ENCODE measurements around the gene POLA2. TPM values are rescaled to one million over a fixed set of nuclear protein-coding genes. Genes with fewer than 3 reads are reported as not detected.

The POLA2 gene
- polyA plus RNA-seq, 1 experiment, result 11.8 TPM

DNA sequence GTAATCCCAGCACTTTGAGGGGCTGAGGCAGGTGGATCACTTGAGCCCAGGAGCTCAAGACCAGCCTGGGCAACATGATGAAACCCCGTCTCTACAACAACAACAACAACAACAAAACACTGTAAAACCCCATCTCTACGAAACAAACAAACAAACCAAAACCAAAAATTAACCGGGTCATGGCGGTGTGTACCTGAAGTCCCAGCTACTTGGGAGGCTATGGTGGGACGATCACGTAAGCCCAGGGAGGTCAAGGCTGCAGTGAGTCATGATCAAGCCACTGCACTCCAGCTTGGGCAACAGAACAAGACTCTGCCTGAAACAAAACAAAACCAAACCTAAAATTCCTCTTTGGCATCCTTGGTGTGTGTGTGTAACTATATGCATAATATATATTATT lies 7.0 kb upstream of the POLA2 start:
- ChIA-PET POLR2A (interaction anchor here (1.2 kb wide), 1 partner anchor 73 kb away, joined by 4 read pairs; the partner anchor contains the start of gene CAPN1), CTCF (interaction anchor here (0.6 to 2.2 kb wide), 8 partner anchors 30 to 137 kb away, joined by 3 to 6 read pairs (median 4); partner anchors contain the start of genes CAPN1, CDC42EP2 and ZNHIT2)
- Histone ChIP-seq H3K4me3 (ENCODE audit: low read depth, low read length) (no peak overlapping the region), H3K27me3 (ENCODE audit: control insufficient read depth, insufficient read depth, low read length) (no peaks in the 10 kb centered on the region), H3K36me3 (ENCODE audit: control insufficient read depth, insufficient read depth, low read length) (no peaks in the 10 kb centered on the region)
- DNase-seq (ENCODE audit: low read depth), result no peak
- TF ChIP-seq CTCF (IDR thresholded peaks at IDR 0.05; ENCODE audit: insufficient read depth, low read depth, low read length), result no peak

GRCh38 chr11:65258988-65259387 lies 2.8 kb upstream of the POLA2 start:
- ChIA-PET CTCF (interaction anchor here (1.1 kb wide), 1 partner anchor 55 kb away, joined by 3 read pairs; no protein-coding TSS in a partner anchor), POLR2A (no interaction called here)
- Histone ChIP-seq H3K4me3 (ENCODE audit: low read depth, low read length) (no peak overlapping the region), H3K27me3 (ENCODE audit: control insufficient read depth, insufficient read depth, low read length) (no peaks in the 10 kb centered on the region), H3K36me3 (ENCODE audit: control insufficient read depth, insufficient read depth, low read length) (no peaks in the 10 kb centered on the region)
- no peak for DNase-seq (ENCODE audit: low read depth)
- TF ChIP-seq CTCF (IDR thresholded peaks at IDR 0.05; ENCODE audit: insufficient read depth, low read depth, low read length), result no peak

GRCh38 chr11:65260302-65260701 lies 1.5 kb upstream of the POLA2 start:
- POLR2A ChIA-PET, result no interaction called here
- no peaks in the 10 kb centered on the region for H3K27me3 ChIP-seq (ENCODE audit: control insufficient read depth, insufficient read depth, low read length)
- no peaks in the 10 kb centered on the region for H3K36me3 ChIP-seq (ENCODE audit: control insufficient read depth, insufficient read depth, low read length)
- no peak for TF ChIP-seq CTCF (IDR thresholded peaks at IDR 0.05; ENCODE audit: insufficient read depth, low read depth, low read length)
- no peak for DNase-seq (ENCODE audit: low read depth)
- no peak overlapping the region for H3K4me3 ChIP-seq (ENCODE audit: low read depth, low read length)
- CTCF ChIA-PET, result no interaction called here

GRCh38 chr11:65260756-65261590 lies 789 bp upstream of the POLA2 start:
- POLR2A ChIA-PET, result no interaction called here
- H3K4me3 ChIP-seq (ENCODE audit: low read depth, low read length), result peak overlapping the region; percentile 67
- no peaks in the 10 kb centered on the region for H3K36me3 ChIP-seq (ENCODE audit: control insufficient read depth, insufficient read depth, low read length)
- CTCF ChIA-PET, result interaction anchor here (0.6 to 2.2 kb wide), 5 partner anchors 10 to 72 kb away, joined by 3 to 19 read pairs (median 6); partner anchors contain the start of genes CDC42EP2 and DPF2
- no peak for DNase-seq (ENCODE audit: low read depth)
- no peaks in the 10 kb centered on the region for H3K27me3 ChIP-seq (ENCODE audit: control insufficient read depth, insufficient read depth, low read length)
- TF ChIP-seq CTCF (IDR thresholded peaks at IDR 0.05; ENCODE audit: insufficient read depth, low read depth, low read length), result no peak

DNA sequence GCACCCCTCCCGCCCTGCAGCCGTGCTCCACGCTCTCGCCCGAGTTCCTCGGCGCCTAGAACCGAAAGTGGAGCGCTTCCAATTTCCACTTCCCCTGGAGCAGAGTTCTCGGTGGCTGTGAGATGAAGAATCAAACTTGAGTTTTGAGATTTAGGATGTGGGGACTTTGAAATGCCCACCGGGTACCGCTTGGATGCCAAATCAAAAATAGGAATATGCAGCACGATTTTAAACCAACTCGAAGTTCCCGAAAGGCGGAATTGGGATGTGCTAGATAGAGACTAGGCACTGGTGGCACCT lies 569 bp downstream of the POLA2 start:
- no peak for DNase-seq (ENCODE audit: low read depth)
- CTCF ChIA-PET, result interaction anchor here (0.8 to 2.2 kb wide), 9 partner anchors 11 to 126 kb away, joined by 3 to 19 read pairs (median 3); partner anchors contain the start of genes CDC42EP2 and DPF2
- H3K4me3 ChIP-seq (ENCODE audit: low read depth, low read length), result peak overlapping the region; percentile 67
- H3K27me3 ChIP-seq (ENCODE audit: control insufficient read depth, insufficient read depth, low read length), result no peaks in the 10 kb centered on the region
- no peaks in the 10 kb centered on the region for H3K36me3 ChIP-seq (ENCODE audit: control insufficient read depth, insufficient read depth, low read length)
- POLR2A ChIA-PET, result interaction anchor here (0.5 to 0.7 kb wide), 3 partner anchors 18 to 160 kb away, joined by 4 to 6 read pairs (median 4); partner anchors contain the start of gene NEAT1
- TF ChIP-seq CTCF (IDR thresholded peaks at IDR 0.05; ENCODE audit: insufficient read depth, low read depth, low read length), result no peak
